Spinal cord (tissue), 10 donors: ENCODE measurements around the gene DNAL1. TPM values are rescaled to one million over a fixed set of nuclear protein-coding genes. Genes with fewer than 3 reads are reported as not detected.

Source experiments
- DNase-seq, 6 donors: peaks; one replicate each; pipeline versions ENCODE4 v3.0.0 to v3.0.0-alpha.2; 2013 to 2015; ENCODE audit warnings: low spot score in 6 of 6, low read depth in 4 of 6
- H3K27ac ChIP-seq: one replicate; pipeline ENCODE4 v1.5.1; 2013; ENCODE audit warnings: low read depth, low read length, control low read depth
- H3K27me3 ChIP-seq: one replicate; pipeline ENCODE4 v1.6.1; 2013; ENCODE audit warnings: low read length; ENCODE audit not compliant: control insufficient read depth, insufficient read depth
- H3K36me3 ChIP-seq: one replicate; pipeline ENCODE4 v1.6.1; 2013; ENCODE audit warnings: low read length; ENCODE audit not compliant: control insufficient read depth, insufficient read depth
- H3K4me1 ChIP-seq: one replicate; pipeline ENCODE4 v1.6.1; 2013; ENCODE audit warnings: low read length; ENCODE audit not compliant: control insufficient read depth, insufficient read depth
- H3K4me3 ChIP-seq: one replicate; pipeline ENCODE4 v1.5.1; 2013; ENCODE audit warnings: low read depth, low read length, control low read depth
- H3K9me3 ChIP-seq: one replicate; pipeline ENCODE4 v1.6.1; 2013; ENCODE audit warnings: low read length; ENCODE audit not compliant: control insufficient read depth, insufficient read depth
- WGBS: methylation state at CpG from one replicate; pipeline ENCODE4 v1.1.5; 2013; ENCODE audit warnings: missing lambda C conversion rate; ENCODE audit not compliant: insufficient coverage; 5-methylcytosine and 5-hydroxymethylcytosine counted together
- polyA plus RNA-seq, 2 donors: library from polyadenylated mRNA; unstranded; fragments of 120-200 nt; gene quantifications; one replicate each; pipeline ENCODE4 v1.2.1, GENCODE V29; 2013; ENCODE audit not compliant: insufficient read length in 2 of 2
- total RNA-seq, 2 donors: library from RNA; depleted of rRNA in 1 of 2; stranded (reverse); fragments of 120-200 nt in 1 of 2; fragments of >200 nt in 1 of 2; gene quantifications; one replicate each; pipeline versions ENCODE4 v1.2.3 to v1.2.4, GENCODE V29; 2013 to 2014
- donor health status: healthy.

Gene DNAL1
- total and polyA plus RNA-seq, 4 donors = 15.4 to 26.0 (median 20.2) TPM

DNA sequence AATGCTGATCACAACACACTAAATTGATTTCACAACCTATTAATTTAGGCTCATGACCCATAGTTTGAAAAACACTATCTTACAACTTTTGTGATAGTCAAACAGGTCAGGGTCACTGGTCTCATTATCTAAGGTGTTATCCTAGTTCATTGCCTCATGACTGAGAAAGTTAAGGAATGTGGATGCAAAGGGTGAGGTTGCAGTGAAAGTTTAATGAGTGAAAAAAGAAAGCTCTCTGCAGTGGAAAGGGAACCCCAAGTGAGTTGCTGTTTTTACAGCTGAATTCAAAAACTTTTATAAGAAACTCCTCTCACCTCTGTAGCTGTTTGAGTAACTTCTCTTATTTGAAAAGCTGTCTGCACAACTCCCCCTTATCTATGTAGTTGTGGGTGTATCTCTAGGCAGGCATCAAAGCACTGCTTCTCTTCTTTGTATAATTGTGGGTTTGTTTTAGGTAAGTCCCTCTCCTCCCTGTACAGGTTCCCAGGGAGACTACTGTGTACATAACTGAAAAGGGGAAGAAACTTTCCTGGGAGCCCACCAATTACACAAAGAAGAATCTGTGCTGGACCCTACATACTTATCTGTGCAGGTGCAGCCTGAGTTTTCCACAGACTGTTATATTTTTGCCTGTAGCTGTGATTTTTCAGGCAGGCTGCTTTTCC lies 18.9 kb downstream of the DNAL1 start:
- Histone ChIP-seq H3K36me3 (peaks cover 3% of the 10 kb centered on the region), H3K9me3 (no peaks in the 10 kb centered on the region), H3K27me3 (no peaks in the 10 kb centered on the region), H3K27ac (no peak overlapping the region), H3K4me3 (no peak overlapping the region), H3K4me1 (no peaks in the 10 kb centered on the region)
- DNase-seq = no peak

DNA sequence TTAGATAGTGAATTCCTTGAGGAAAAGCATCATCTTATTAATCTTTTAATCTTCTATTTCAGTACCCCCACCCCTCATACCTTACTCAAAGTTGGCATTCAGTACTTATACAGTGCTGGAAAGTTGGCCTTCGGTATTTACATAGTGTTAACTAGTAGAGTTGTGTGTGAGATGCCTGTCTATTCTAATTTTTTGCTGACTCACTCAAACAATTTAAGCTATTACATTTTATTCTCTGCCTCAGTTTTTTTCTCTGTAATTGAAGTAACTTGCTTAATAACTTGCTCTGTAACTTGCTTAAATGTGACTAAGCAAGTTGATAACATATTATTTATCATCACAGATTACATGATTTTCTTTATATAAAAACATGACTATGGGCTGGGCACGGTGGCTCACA lies 20.3 kb downstream of the DNAL1 start:
- Histone ChIP-seq H3K4me3 (no peak overlapping the region), H3K27me3 (no peaks in the 10 kb centered on the region), H3K9me3 (no peaks in the 10 kb centered on the region), H3K4me1 (no peaks in the 10 kb centered on the region), H3K27ac (no peak overlapping the region), H3K36me3 (no peaks in the 10 kb centered on the region)
- WGBS = 100% methylated on average over 1 of the region's 2 CpGs
- DNase-seq = no peak

DNA sequence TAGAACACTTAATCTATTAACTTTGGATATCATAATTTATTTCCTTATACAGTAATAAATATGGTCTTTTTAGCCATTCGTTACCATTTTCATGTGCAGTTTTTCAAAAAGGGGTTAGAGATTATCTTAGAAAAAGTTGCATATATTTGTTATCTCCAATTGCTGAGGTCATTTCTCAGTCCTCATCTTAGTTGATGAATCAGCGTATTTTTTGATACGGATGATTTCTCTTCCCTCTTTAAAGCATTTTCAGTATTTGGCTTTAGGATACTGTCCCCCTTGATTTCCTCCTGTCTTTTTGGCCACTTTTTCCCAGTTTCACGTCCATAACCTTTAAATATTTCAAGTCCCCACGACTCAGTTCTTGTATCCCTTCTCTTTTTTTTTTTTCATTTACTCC lies 21.8 kb downstream of the DNAL1 start:
- Histone ChIP-seq H3K4me3 (no peak overlapping the region), H3K4me1 (no peaks in the 10 kb centered on the region), H3K36me3 (no peaks in the 10 kb centered on the region), H3K9me3 (no peaks in the 10 kb centered on the region), H3K27me3 (no peaks in the 10 kb centered on the region), H3K27ac (no peak overlapping the region)
- DNase-seq = no peak
- 96% methylated on average over 4 of the region's 5 CpGs for WGBS

- Histone ChIP-seq H3K36me3 (no peaks in the 10 kb centered on the region), H3K27me3 (no peaks in the 10 kb centered on the region), H3K27ac (no peak overlapping the region), H3K4me1 (no peaks in the 10 kb centered on the region), H3K4me3 (no peak overlapping the region), H3K9me3 (no peaks in the 10 kb centered on the region)
- 91% methylated on average over 3 of the region's 3 CpGs for WGBS
- no peak for DNase-seq
Observed at GRCh38 chr14:73667854-73668253, 23.1 kb downstream of the DNAL1 start.

DNA sequence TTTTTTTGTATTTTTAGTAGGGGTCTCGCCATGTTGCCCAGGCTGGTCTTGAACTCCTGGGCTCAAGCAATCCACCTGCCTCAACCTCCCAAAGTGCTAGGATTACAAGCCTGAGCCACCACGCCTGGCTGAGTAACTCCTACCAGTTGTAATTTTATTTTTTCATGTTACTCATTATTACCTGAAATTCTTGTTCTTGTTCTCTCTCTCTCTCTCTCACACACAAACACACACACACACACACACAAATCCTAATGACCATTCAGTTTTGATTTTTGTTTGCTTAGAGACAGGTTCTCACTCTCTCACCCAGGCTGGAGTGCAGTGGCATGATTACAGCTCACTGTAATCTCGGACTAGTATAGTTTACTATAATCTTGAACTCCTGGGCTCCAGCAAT lies 30.2 kb downstream of the DNAL1 start:
- 100% methylated on average over 2 of the region's 3 CpGs for WGBS
- no peak overlapping the region for H3K27ac ChIP-seq
- no peaks in the 10 kb centered on the region for H3K9me3 ChIP-seq
- no peaks in the 10 kb centered on the region for H3K4me1 ChIP-seq
- H3K36me3 ChIP-seq = peaks cover 18% of the 10 kb centered on the region
- no peaks in the 10 kb centered on the region for H3K27me3 ChIP-seq
- no peak for DNase-seq
- no peak overlapping the region for H3K4me3 ChIP-seq

DNA sequence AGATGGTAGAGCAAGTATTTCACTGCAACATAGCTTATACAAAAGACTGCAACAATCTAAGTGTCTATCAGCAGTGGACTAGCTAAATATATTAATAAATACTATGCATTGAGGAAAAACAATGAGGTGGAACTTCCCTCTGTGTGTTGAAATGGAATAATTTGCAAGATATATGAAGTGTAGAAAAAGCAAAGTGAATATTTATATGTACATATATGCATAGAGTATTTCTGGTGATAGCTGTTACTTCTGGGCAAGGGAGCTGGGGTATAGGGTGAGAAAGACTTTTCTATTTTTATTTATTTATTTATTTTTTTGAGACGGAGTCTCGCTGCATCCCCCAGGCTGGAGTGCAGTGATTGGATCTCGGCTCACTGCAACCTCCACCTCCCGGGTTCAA lies 33.9 kb downstream of the DNAL1 start:
- H3K27ac ChIP-seq = no peak overlapping the region
- WGBS = no CpG with 5 or more reads among the region's 4 CpGs
- no peak for DNase-seq

GRCh38 chr14:73680821-73681220 lies 36.0 kb downstream of the DNAL1 start:
- no peaks in the 10 kb centered on the region for H3K9me3 ChIP-seq
- whole genome bisulfite sequencing = 100% methylated on average over 3 of the region's 5 CpGs
- no peaks in the 10 kb centered on the region for H3K4me1 ChIP-seq
- no peaks in the 10 kb centered on the region for H3K27me3 ChIP-seq
- H3K4me3 ChIP-seq = no peak overlapping the region
- no peak for DNase-seq
- H3K27ac ChIP-seq = no peak overlapping the region
- peaks cover 8% of the 10 kb centered on the region for H3K36me3 ChIP-seq

More for the DNA sequence above, 33.9 kb downstream of the DNAL1 start:
- H3K4me1 ChIP-seq = no peaks in the 10 kb centered on the region
- no peaks in the 10 kb centered on the region for H3K27me3 ChIP-seq
- peaks cover 15% of the 10 kb centered on the region for H3K36me3 ChIP-seq
- H3K9me3 ChIP-seq = no peaks in the 10 kb centered on the region
- no peak overlapping the region for H3K4me3 ChIP-seq

- Histone ChIP-seq H3K4me1 (no peaks in the 10 kb centered on the region), H3K27ac (no peak overlapping the region), H3K27me3 (no peaks in the 10 kb centered on the region), H3K36me3 (peaks cover 4% of the 10 kb centered on the region), H3K9me3 (no peaks in the 10 kb centered on the region), H3K4me3 (no peak overlapping the region)
- 100% methylated on average over 2 of the region's 5 CpGs for WGBS
- DNase-seq = no peak
Observed at GRCh38 chr14:73684627-73685026, 39.8 kb downstream of the DNAL1 start.

DNA sequence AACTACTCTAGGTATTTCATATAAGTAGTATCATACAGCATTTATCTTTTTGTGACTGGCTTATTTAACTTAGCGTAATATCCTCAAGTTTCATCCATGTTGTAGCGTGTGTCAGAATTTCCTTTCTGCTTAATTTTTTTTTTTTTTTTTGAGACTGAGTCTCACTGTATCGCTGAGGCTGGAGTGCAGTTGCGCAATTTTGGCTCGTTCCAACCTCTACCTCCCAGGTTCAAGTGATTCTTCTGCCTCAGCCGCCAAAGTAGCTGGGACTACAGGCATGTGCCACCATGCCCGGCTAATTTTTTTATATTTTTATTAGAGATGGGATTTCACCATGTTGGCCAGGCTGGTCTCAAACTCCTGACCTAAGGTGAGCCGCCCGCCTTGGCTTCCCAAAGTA lies 40.5 kb downstream of the DNAL1 start:
- Histone ChIP-seq H3K27me3 (no peaks in the 10 kb centered on the region), H3K36me3 (peaks cover 5% of the 10 kb centered on the region), H3K4me3 (no peak overlapping the region), H3K9me3 (no peaks in the 10 kb centered on the region), H3K4me1 (no peaks in the 10 kb centered on the region), H3K27ac (no peak overlapping the region)
- no CpG with 5 or more reads among the region's 9 CpGs for WGBS
- no peak for DNase-seq

DNA sequence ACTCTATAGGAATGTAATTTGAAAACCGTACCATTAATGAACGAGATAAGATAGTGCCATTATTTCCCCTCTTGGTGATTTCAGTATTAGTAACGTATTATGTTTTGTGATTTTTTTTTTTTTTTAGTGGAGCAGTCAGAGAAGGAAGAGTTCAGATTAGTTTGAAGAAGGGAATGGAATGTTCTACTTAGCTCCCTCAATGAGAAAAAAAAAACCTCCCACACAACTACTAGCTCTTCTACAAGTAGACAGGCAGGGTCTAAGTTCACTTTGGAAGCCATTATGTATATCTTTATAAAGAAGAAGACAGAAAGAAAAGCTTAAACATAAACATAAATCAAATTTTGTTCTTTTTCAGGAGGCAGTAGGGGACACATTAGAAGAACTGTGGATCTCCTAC lies 42.1 kb downstream of the DNAL1 start:
- no peaks in the 10 kb centered on the region for H3K4me1 ChIP-seq
- H3K9me3 ChIP-seq = no peaks in the 10 kb centered on the region
- no peak for DNase-seq
- peaks cover 10% of the 10 kb centered on the region for H3K36me3 ChIP-seq
- no peak overlapping the region for H3K27ac ChIP-seq
- H3K27me3 ChIP-seq = no peaks in the 10 kb centered on the region
- no peak overlapping the region for H3K4me3 ChIP-seq
- WGBS = no CpG with 5 or more reads among the region's 3 CpGs
